ENCODE results near the gene HCN2.

GRCh38 chr19:650121-650520 is 60.4 kb downstream of the HCN2 start:
- TF ChIP-seq EZH2 (IDR thresholded peaks at IDR 0.05; ENCODE audit: borderline replicate concordance, low read depth, low read length, poor library complexity, severe bottlenecking), result no peak
- TF ChIP-seq, protein P1, sequence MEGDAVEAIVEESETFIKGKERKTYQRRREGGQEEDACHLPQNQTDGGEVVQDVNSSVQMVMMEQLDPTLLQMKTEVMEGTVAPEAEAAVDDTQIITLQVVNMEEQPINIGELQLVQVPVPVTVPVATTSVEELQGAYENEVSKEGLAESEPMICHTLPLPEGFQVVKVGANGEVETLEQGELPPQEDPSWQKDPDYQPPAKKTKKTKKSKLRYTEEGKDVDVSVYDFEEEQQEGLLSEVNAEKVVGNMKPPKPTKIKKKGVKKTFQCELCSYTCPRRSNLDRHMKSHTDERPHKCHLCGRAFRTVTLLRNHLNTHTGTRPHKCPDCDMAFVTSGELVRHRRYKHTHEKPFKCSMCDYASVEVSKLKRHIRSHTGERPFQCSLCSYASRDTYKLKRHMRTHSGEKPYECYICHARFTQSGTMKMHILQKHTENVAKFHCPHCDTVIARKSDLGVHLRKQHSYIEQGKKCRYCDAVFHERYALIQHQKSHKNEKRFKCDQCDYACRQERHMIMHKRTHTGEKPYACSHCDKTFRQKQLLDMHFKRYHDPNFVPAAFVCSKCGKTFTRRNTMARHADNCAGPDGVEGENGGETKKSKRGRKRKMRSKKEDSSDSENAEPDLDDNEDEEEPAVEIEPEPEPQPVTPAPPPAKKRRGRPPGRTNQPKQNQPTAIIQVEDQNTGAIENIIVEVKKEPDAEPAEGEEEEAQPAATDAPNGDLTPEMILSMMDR (conservative IDR thresholded peaks at IDR 0.05; ENCODE audit: low read depth, low read length), result no peak

Measured in A673 (cell line).